GM21515 (cell line): ENCODE measurements around the gene LAYN.

Source experiments
- ATAC-seq: cut with Tn5 transposase; IDR thresholded peaks from one replicate; pipeline ENCODE4 v1.9.1; 2021; ENCODE audit not compliant: unreplicated experiment

Gene LAYN

GRCh38 chr11:111560800-111561199 lies 20.3 kb downstream of the LAYN start:
- no peak for ATAC-seq

- ATAC-seq: no peak
Measured at GRCh38 chr11:111561306-111561705, 20.8 kb downstream of the LAYN start.

GRCh38 chr11:111561791-111562325 lies 21.3 kb downstream of the LAYN start:
- no peak for ATAC-seq

GRCh38 chr11:111562692-111563389 lies 22.3 kb downstream of the LAYN start:
- no peak for ATAC-seq

- ATAC-seq: no peak
Measured at GRCh38 chr11:111565114-111565720, 24.7 kb downstream of the LAYN start.

- ATAC-seq: no peak
Measured at GRCh38 chr11:111566324-111566723, 25.8 kb downstream of the LAYN start.

GRCh38 chr11:111569476-111569875 lies 29.0 kb downstream of the LAYN start:
- ATAC-seq: no peak

GRCh38 chr11:111570796-111571195 lies 30.3 kb downstream of the LAYN start:
- no peak for ATAC-seq

- no peak for ATAC-seq
Measured at GRCh38 chr11:111571829-111572501, 31.4 kb downstream of the LAYN start.

GRCh38 chr11:111572581-111572980 lies 32.1 kb downstream of the LAYN start:
- ATAC-seq: no peak

GRCh38 chr11:111573821-111574249 lies 33.3 kb downstream of the LAYN start:
- no peak for ATAC-seq

GRCh38 chr11:111574373-111575225 lies 34.1 kb downstream of the LAYN start:
- no peak for ATAC-seq

GRCh38 chr11:111575740-111576139 lies 35.2 kb downstream of the LAYN start:
- ATAC-seq: no peak

GRCh38 chr11:111577821-111578220 lies 37.3 kb downstream of the LAYN start:
- no peak for ATAC-seq

GRCh38 chr11:111581341-111581740 lies 40.8 kb downstream of the LAYN start:
- no peak for ATAC-seq

GRCh38 chr11:111582163-111582562 lies 41.6 kb downstream of the LAYN start:
- no peak for ATAC-seq

- no peak for ATAC-seq
Measured at GRCh38 chr11:111582881-111583280, 42.4 kb downstream of the LAYN start.

GRCh38 chr11:111585371-111585770 lies 44.9 kb downstream of the LAYN start:
- ATAC-seq: no peak

GRCh38 chr11:111586388-111586831 lies 45.9 kb downstream of the LAYN start:
- ATAC-seq: no peak

GRCh38 chr11:111589114-111589513 lies 48.6 kb downstream of the LAYN start:
- no peak for ATAC-seq
